Hepatocyte (in vitro differentiated cells): ENCODE data around the gene SKAP2.

Source experiments
- EZH2 ChIP-seq: fragments of 200-600 bp; sonication (generic); IDR thresholded peaks from 2 replicates; pipeline ENCODE4 v1.6.1; 2016; ENCODE audit warnings: antibody characterized with exemption, mild to moderate bottlenecking, borderline replicate concordance
- TF ChIP-seq, protein P1 (sequence below): fragments of 200-600 bp; sonication (generic); IDR thresholded peaks from 2 replicates; pipeline ENCODE4 v1.5.1; 2016; ENCODE audit warnings: antibody characterized with exemption, mild to moderate bottlenecking; ENCODE audit not compliant: poor library complexity

DNA sequence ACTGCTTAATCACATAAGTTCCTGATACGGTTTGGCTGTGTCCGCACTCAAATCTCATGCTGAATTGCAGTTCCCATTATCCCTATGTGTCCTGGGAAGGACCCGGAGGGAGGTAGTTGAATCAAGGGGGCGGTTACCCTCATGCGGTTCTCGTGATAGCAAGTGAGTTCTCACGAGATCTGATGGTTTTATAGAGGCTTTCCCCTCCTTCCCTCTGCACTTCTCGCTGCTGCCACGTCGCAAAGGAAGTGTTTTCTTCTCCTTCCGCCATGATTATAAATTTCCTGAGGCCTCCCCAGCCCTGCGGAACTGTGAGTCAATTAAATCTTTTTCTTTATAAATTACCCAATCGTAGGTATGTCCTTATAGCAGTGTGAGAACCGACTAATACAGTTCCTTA, 226.2 kb downstream of the SKAP2 start:
- TF ChIP-seq, protein P1, sequence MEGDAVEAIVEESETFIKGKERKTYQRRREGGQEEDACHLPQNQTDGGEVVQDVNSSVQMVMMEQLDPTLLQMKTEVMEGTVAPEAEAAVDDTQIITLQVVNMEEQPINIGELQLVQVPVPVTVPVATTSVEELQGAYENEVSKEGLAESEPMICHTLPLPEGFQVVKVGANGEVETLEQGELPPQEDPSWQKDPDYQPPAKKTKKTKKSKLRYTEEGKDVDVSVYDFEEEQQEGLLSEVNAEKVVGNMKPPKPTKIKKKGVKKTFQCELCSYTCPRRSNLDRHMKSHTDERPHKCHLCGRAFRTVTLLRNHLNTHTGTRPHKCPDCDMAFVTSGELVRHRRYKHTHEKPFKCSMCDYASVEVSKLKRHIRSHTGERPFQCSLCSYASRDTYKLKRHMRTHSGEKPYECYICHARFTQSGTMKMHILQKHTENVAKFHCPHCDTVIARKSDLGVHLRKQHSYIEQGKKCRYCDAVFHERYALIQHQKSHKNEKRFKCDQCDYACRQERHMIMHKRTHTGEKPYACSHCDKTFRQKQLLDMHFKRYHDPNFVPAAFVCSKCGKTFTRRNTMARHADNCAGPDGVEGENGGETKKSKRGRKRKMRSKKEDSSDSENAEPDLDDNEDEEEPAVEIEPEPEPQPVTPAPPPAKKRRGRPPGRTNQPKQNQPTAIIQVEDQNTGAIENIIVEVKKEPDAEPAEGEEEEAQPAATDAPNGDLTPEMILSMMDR = no peak
- no peak for TF ChIP-seq EZH2
